Ascending aorta (tissue), 2 donors: ENCODE data around the gene ANK3. TPM values are rescaled to one million over a fixed set of nuclear protein-coding genes. Genes with fewer than 3 reads are reported as not detected.

Source experiments
- DNase-seq, 2 donors: peaks; one replicate each; pipeline ENCODE4 v3.0.0-alpha.2; 2019; ENCODE audit warnings: low spot score in 2 of 2
- H3K27ac ChIP-seq, 2 donors: fragments of 200-600 bp; sonication (generic); one replicate each; pipeline ENCODE4 v1.5.1; 2016 to 2017; ENCODE audit warnings: mild to moderate bottlenecking in 1 of 2
- H3K27me3 ChIP-seq: fragments of 200-600 bp; sonication (generic); one replicate; pipeline ENCODE4 v1.5.1; 2017
- H3K36me3 ChIP-seq, 2 donors: fragments of 200-600 bp; sonication (generic); one replicate each; pipeline ENCODE4 v1.5.1; 2016
- H3K4me1 ChIP-seq, 2 donors: fragments of 200-600 bp; sonication (generic); one replicate each; pipeline ENCODE4 v1.5.1; 2016 to 2017; ENCODE audit warnings: mild to moderate bottlenecking in 1 of 2
- H3K4me3 ChIP-seq, 2 donors: fragments of 200-600 bp; sonication (generic); one replicate each; pipeline ENCODE4 v1.5.1; 2016 to 2017; ENCODE audit warnings: mild to moderate bottlenecking in 1 of 2
- H3K9me3 ChIP-seq, 2 donors: fragments of 200-600 bp; sonication (generic); one replicate each; pipeline ENCODE4 v1.5.1; 2016
- intact Hi-C: fragments of 100-400 bp; cut with DNase I; formaldehyde crosslinking; loops from one replicate; pipeline ENCODE4 v1.15.1; 2023
- total RNA-seq: library from RNA; depleted of rRNA; stranded (reverse); fragments of >200 nt; gene quantifications from one replicate; pipeline ENCODE4 v1.1.0, GENCODE V29; 2016
- TF ChIP-seq, protein P1 (sequence below), 3 experiments: fragments of 200-600 bp in 2 of 3; fragments of 450-650 bp in 1 of 3; sonication (generic) in 2 of 3; IDR thresholded peaks; one replicate each; pipeline ENCODE4 v1.5.1; 2016 to 2019; ENCODE audit warnings: antibody characterized with exemption in 3 of 3, mild to moderate bottlenecking in 1 of 3, moderate library complexity in 1 of 3

Gene ANK3
- total RNA-seq, 1 donor from 2014 or later: 28.3 TPM

- DNase-seq: peak in 1 of 2 donors; percentile 11
- Histone ChIP-seq H3K4me1 (no peaks in the 10 kb centered on the region), H3K9me3 (peaks cover 0 to 3% of the 10 kb centered on the region in 2 donors), H3K27ac (no peak overlapping the region), H3K36me3 (no peaks in the 10 kb centered on the region), H3K27me3 (no peaks in the 10 kb centered on the region), H3K4me3 (no peak overlapping the region)
- intact Hi-C loops: no loop called here
- TF ChIP-seq, protein P1, sequence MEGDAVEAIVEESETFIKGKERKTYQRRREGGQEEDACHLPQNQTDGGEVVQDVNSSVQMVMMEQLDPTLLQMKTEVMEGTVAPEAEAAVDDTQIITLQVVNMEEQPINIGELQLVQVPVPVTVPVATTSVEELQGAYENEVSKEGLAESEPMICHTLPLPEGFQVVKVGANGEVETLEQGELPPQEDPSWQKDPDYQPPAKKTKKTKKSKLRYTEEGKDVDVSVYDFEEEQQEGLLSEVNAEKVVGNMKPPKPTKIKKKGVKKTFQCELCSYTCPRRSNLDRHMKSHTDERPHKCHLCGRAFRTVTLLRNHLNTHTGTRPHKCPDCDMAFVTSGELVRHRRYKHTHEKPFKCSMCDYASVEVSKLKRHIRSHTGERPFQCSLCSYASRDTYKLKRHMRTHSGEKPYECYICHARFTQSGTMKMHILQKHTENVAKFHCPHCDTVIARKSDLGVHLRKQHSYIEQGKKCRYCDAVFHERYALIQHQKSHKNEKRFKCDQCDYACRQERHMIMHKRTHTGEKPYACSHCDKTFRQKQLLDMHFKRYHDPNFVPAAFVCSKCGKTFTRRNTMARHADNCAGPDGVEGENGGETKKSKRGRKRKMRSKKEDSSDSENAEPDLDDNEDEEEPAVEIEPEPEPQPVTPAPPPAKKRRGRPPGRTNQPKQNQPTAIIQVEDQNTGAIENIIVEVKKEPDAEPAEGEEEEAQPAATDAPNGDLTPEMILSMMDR (IDR thresholded peaks at IDR 0.05): no peak
These were observed 398.0 kb downstream of the ANK3 start for GRCh38 chr10:59991661-59992060.

DNA sequence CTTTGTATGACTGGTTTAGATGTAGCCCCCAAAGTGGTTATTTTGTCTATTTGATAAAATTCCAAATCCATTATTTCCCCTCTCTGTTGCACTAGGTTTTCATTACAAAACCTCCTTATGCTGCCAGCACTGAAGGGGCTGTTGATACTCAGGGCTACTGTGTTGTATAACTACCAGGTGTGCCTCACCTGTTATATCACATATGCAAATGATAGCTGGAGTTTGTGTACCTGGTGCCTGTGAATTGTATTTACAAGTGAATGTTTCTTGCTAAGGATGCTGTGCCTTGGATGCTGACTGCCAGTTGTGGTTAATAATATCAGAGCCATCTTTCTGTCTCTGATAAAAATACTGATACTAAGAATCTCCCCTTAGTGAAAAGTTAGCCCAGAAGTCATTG lies 398.6 kb downstream of the ANK3 start:
- no peaks in the 10 kb centered on the region for H3K27me3 ChIP-seq
- TF ChIP-seq, protein P1 (IDR thresholded peaks at IDR 0.05): no peak
- no peak overlapping the region for H3K27ac ChIP-seq
- H3K4me3 ChIP-seq: no peak overlapping the region
- peaks cover 0 to 3% of the 10 kb centered on the region in 2 donors for H3K9me3 ChIP-seq
- no peak for DNase-seq
- intact Hi-C loops: no loop called here
- no peaks in the 10 kb centered on the region for H3K4me1 ChIP-seq
- no peaks in the 10 kb centered on the region for H3K36me3 ChIP-seq

GRCh38 chr10:59985639-59986038 lies 404.0 kb downstream of the ANK3 start:
- Histone ChIP-seq H3K4me1 (no peaks in the 10 kb centered on the region), H3K27ac (no peak overlapping the region), H3K36me3 (no peaks in the 10 kb centered on the region), H3K9me3 (peaks cover 0 to 3% of the 10 kb centered on the region in 2 donors), H3K4me3 (no peak overlapping the region), H3K27me3 (no peaks in the 10 kb centered on the region)
- no peak for DNase-seq
- TF ChIP-seq, protein P1 (IDR thresholded peaks at IDR 0.05): no peak
- intact Hi-C loops: no loop called here

GRCh38 chr10:59984415-59984814 lies 405.3 kb downstream of the ANK3 start:
- intact Hi-C loops: no loop called here
- peaks cover 0 to 3% of the 10 kb centered on the region in 2 donors for H3K9me3 ChIP-seq

GRCh38 chr10:59980356-59980755 lies 409.3 kb downstream of the ANK3 start:
- Histone ChIP-seq H3K27me3 (no peaks in the 10 kb centered on the region), H3K4me3 (no peak overlapping the region), H3K36me3 (no peaks in the 10 kb centered on the region), H3K27ac (no peak overlapping the region), H3K9me3 (peaks cover 17 to 24% of the 10 kb centered on the region in 2 donors), H3K4me1 (no peaks in the 10 kb centered on the region)
- intact Hi-C loops: no loop called here
- TF ChIP-seq, protein P1 (IDR thresholded peaks at IDR 0.05): no peak
- DNase-seq: no peak

More at GRCh38 chr10:59984415-59984814, 405.3 kb downstream of the ANK3 start:
- H3K27ac ChIP-seq: no peak overlapping the region
- no peak for DNase-seq
- no peak overlapping the region for H3K4me3 ChIP-seq
- TF ChIP-seq, protein P1 (IDR thresholded peaks at IDR 0.05): no peak
- no peaks in the 10 kb centered on the region for H3K4me1 ChIP-seq
- H3K36me3 ChIP-seq: no peaks in the 10 kb centered on the region
- H3K27me3 ChIP-seq: no peaks in the 10 kb centered on the region

DNA sequence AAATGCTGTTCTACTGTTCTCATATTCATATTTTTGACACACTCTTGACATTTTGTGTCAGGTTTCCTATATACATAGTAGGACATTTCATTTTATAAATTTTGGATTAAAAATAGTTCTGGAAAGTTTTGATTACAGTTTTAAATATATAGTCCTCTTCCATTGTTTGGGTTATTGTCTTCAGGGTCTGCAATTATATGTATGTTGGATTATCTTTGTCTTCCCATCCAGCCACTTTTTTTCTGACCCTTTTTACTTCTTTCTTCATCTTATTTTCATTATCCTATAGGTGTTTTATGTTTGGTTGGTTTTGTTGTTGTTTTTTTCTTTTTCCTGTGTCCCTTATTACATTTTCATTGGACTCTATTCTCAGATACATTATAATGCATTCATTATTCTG lies 412.2 kb downstream of the ANK3 start:
- Histone ChIP-seq H3K27ac (no peak overlapping the region), H3K4me1 (no peaks in the 10 kb centered on the region), H3K9me3 (peaks cover 17 to 24% of the 10 kb centered on the region in 2 donors), H3K36me3 (no peaks in the 10 kb centered on the region), H3K27me3 (no peaks in the 10 kb centered on the region), H3K4me3 (no peak overlapping the region)
- TF ChIP-seq, protein P1 (IDR thresholded peaks at IDR 0.05): no peak
- intact Hi-C loops: no loop called here
- no peak for DNase-seq
